Measurements from ENCODE around the gene INPP5A.
"Not testable (repeated sequence)": the region's sequence is repeated elsewhere in the genome, so short reads cannot be mapped to it uniquely, and the experiment has no call there.

INPP5A gene

GRCh38 chr10:132815168-132815857 lies 277.7 kb downstream of the INPP5A start:
- in situ Hi-C loops (cut with HindIII; ENCODE audit: low sequenced_read_pairs), result no loop called here

GRCh38 chr10:132816718-132817117 lies 279.1 kb downstream of the INPP5A start:
- in situ Hi-C loops (cut with HindIII; ENCODE audit: low sequenced_read_pairs), result no loop called here

DNA sequence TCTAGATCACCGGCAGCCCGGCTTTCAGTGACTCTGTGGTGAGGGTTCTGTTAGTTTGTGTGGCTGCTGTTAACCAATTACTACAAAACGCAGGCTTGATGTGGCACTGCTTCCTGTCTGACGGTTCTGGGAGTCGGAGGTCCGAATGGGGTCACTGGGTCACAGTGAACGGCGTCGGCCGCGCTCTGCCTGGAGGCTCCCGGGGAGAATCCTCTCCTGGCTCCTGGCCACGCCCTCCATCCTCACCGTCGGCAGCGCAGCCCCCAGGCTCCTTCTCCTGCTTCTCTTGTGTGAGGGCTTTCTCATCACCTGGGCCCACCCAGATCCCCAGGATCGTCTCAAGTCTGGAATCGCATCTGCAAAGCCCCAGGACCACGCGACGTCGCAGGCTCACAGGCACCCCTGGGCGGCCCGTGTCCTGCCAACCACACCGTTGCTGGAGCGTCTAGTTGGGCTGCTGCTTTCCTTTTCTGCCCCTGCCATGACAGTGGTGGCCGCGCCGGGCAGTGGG lies 280.2 kb downstream of the INPP5A start:
- in situ Hi-C loops (cut with HindIII; ENCODE audit: low sequenced_read_pairs), result no loop called here

GRCh38 chr10:132820056-132820455 lies 282.5 kb downstream of the INPP5A start:
- in situ Hi-C loops (cut with HindIII; ENCODE audit: low sequenced_read_pairs), result no loop called here

DNA sequence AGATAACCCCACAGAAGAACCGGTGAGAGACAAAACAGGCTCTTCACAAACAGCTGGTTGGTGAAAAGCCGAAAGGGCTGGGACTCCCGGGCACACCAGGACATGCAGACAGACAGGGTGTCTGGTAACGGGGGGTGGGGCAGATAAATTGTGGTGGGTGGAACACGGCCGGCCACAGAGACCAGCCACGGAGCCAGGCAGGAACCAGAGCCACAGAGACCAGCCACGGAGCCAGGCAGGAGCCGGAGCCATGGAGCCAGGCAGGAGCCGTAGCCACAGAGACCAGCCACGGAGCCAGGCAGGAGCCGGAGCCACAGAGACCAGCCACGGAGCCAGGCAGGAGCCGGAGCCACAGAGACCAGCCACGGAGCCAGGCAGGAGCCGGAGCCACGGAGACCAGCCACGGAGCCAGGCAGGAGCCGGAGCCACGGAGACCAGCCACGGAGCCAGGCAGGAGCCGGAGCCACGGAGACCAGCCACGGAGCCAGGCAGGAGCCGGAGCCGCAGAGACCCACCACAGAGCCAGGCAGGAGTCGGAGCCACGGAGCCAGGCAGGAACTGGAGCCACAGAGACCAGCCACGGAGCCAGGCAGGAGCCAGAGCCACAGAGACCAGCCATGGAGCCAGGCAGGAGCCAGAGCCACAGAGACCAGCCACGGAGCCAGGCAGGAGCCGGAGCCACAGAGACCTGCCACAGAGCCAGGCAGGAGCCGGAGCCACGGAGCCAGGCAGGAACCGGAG lies 288.4 kb downstream of the INPP5A start:
- in situ Hi-C loops (cut with HindIII; ENCODE audit: low sequenced_read_pairs), result not testable (repeated sequence)

GRCh38 chr10:132826524-132827422 lies 289.2 kb downstream of the INPP5A start:
- in situ Hi-C loops (cut with HindIII; ENCODE audit: low sequenced_read_pairs), result no loop called here

- in situ Hi-C loops (cut with HindIII; ENCODE audit: low sequenced_read_pairs), result no loop called here
These were observed 289.8 kb downstream of the INPP5A start for GRCh38 chr10:132827423-132827789.

GRCh38 chr10:132827861-132828539 lies 290.4 kb downstream of the INPP5A start:
- in situ Hi-C loops (cut with HindIII; ENCODE audit: low sequenced_read_pairs), result no loop called here

- in situ Hi-C loops (cut with HindIII; ENCODE audit: low sequenced_read_pairs), result no loop called here
These were observed 291.1 kb downstream of the INPP5A start for GRCh38 chr10:132828681-132829080.

GRCh38 chr10:132829403-132829802 lies 291.8 kb downstream of the INPP5A start:
- in situ Hi-C loops (cut with HindIII; ENCODE audit: low sequenced_read_pairs), result no loop called here

DNA sequence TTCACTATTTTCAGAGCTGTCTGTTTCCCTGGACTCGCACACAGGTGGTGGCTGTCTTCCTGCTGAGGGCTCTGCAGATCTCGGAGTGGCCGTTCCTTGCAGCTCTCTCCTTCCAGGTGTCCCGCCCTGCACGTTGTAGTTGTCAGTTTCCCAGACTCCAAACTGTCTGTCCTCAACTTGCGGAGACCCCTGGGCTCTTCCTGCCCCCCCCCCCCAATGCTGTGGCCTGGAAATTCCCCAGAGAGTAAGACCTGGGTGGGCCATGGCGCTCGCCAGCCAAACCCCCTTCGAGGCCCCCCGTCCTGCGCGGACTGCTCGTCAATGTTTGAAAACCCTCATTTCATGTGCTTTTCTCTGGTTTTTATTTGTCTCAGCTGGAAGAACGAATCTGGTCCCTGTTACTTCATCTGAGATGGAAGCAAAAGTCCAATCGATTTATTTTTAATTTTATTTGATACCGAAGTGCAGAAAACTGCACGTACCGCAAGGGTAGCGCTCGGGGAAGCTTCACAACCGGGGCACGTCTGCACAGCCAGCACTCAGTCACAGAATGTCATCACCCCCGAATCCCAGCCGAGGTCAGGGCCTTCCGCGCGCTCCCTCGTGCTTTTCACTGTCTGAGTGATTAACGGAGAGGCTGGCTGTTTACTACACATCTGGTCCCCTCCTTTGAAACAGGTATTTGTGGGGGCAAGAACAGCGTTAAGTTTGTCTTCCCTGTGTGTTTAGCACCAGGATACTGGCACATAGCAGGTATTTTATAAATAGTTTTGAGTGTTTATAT lies 294.8 kb downstream of the INPP5A start:
- in situ Hi-C loops (cut with HindIII; ENCODE audit: low sequenced_read_pairs), result no loop called here

All from DLD1 (cell line).